RWPE1 (cell line): ENCODE data around the gene RETNLB.

ENCODE experiments used
- CTCF ChIA-PET: fragments of 350-600 bp; sonication (Branson Sonifier 250); formaldehyde crosslinking; extraction: SDS; loops from one replicate; lab custom pipeline; 2021; lab: Yijun Ruan, JAX
- POLR2A ChIA-PET: fragments of 400-600 bp; formaldehyde crosslinking; extraction: SDS; loops from one replicate; lab custom pipeline; 2020; ENCODE audit warnings: antibody characterized with exemption; ENCODE audit not compliant: low non-redundant PET; lab: Yijun Ruan, JAX
- DNase-seq: peaks from one replicate; pipeline ENCODE4 v3.0.0; 2012; ENCODE audit warnings: low spot score
- H3K27ac ChIP-seq: fragments of 450-650 bp; 2 replicates; pipeline ENCODE4 v1.5.1; 2017
- CTCF ChIP-seq: fragments of 450-650 bp; conservative IDR thresholded peaks from 2 replicates; pipeline ENCODE4 v1.5.1; 2017; ENCODE audit warnings: low read depth, mild to moderate bottlenecking

Gene RETNLB

DNA sequence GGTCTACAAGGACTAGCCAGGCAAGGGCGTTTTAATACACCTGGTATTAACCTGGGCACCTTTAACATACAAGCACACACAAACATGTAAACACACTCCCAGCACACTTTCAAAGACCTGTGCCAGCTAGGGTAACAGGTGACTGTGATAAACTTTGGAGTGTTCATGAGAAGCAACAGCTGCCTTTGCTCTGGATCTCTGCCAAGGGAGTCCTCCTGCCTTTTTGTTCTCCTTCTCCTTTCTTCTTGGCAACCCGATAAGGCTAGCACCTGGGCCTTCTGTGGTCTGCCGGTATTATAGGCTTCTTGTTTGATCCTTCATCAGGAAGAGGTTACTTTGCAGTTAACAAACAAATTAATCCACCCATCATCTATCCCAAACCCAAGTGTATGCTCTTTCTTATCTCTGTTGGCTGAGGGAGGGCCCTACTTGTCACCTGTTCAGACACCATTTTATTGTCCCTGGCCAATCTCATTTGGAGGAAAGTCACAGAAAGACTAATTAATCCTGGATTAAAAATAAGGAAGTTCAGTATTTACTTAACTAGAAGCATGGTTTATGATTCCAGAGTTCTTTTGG, at the start of gene RETNLB:
TSS of gene RETNLB (minus strand) at position 7 of the 579 bp plus-strand sequence. CDS start 225 bp downstream, outside the sequence.
- H3K27ac ChIP-seq, result no peak within 1 kb of the TSS
- TF ChIP-seq CTCF, result no peak
- ChIA-PET POLR2A (no interaction called here), CTCF (no interaction called here)
- no peak for DNase-seq

DNA sequence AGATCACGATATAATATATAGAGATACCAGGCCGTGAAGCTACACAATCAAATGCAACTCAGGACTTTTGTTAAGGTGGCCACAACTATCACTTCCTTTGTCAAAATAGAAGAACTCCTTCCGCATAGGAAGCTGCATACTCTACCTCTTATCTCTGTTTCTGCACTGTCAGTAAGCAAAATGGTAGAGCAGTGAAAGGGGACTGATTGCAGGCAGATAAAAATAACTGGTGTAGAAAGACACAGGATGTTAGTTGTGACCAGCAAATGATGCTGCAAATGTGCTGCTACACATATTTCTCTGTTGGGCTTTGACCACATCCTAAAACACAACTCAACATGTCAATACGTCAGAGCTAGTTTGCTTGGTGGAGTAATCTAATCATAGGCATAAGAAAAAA, 49.1 kb upstream of the RETNLB start:
- POLR2A ChIA-PET, result no interaction called here
- H3K27ac ChIP-seq, result no peak overlapping the region
- DNase-seq, result no peak
- TF ChIP-seq CTCF, result no peak
- CTCF ChIA-PET, result no interaction called here

- no peak for DNase-seq
- ChIA-PET CTCF (no interaction called here), POLR2A (no interaction called here)
- TF ChIP-seq CTCF, result no peak
- H3K27ac ChIP-seq, result no peak overlapping the region
Measured at GRCh38 chr3:108804966-108805365, 47.8 kb upstream of the RETNLB start.

- DNase-seq, result no peak
- POLR2A ChIA-PET, result no interaction called here
- CTCF ChIA-PET, result no interaction called here
- no peak overlapping the region for H3K27ac ChIP-seq
- no peak for TF ChIP-seq CTCF
Measured at GRCh38 chr3:108804437-108804836, 47.2 kb upstream of the RETNLB start.

GRCh38 chr3:108791473-108791872, 34.3 kb upstream of the RETNLB start:
- CTCF ChIA-PET, result no interaction called here
- no peak for DNase-seq
- H3K27ac ChIP-seq, result no peak overlapping the region
- TF ChIP-seq CTCF, result no peak
- POLR2A ChIA-PET, result no interaction called here

DNA sequence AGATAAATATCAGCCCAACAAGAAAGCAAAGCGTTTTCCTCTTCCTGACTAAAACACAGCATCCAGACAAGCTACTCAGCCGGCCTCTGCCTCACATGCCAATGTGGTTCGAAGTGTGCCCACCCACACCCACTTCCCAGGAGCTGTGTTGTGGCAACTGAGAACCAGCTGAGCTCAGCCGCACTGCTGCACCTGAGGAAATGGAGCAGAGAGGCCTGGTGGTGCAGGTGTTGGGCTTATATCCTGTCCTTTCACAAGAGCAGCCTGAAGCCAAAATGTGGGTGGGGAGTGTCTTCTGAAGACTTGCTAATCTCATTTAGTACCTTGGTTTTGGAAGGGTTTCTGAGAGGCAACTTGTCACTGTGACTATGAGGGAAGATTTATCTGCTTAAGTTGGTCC, 23.0 kb upstream of the RETNLB start:
- DNase-seq, result no peak
- H3K27ac ChIP-seq, result no peak overlapping the region
- ChIA-PET CTCF (interaction anchor here (0.6 kb wide), 1 partner anchor 888 kb away, joined by 3 read pairs; no protein-coding TSS in a partner anchor), POLR2A (interaction anchor here (0.5 kb wide), 1 partner anchor 190 kb away, joined by 3 read pairs; no protein-coding TSS in a partner anchor)
- TF ChIP-seq CTCF, result no peak
